Breast epithelium (tissue), 3 donors: ENCODE measurements around the gene MTOR.

Experiments used
- POLR2A ChIP-seq: fragments of 450-650 bp; IDR thresholded peaks from one replicate; pipeline ENCODE4 v1.6.1; 2016; ENCODE audit warnings: antibody characterized with exemption, mild to moderate bottlenecking, moderate library complexity
- TF ChIP-seq, protein P1 (sequence below), 3 donors: fragments of 450-650 bp; IDR thresholded peaks; one replicate each; pipeline ENCODE4 v1.5.1; 2016 to 2017; ENCODE audit warnings: antibody characterized with exemption in 3 of 3, mild to moderate bottlenecking in 3 of 3, moderate library complexity in 3 of 3

- TF ChIP-seq, protein P1, sequence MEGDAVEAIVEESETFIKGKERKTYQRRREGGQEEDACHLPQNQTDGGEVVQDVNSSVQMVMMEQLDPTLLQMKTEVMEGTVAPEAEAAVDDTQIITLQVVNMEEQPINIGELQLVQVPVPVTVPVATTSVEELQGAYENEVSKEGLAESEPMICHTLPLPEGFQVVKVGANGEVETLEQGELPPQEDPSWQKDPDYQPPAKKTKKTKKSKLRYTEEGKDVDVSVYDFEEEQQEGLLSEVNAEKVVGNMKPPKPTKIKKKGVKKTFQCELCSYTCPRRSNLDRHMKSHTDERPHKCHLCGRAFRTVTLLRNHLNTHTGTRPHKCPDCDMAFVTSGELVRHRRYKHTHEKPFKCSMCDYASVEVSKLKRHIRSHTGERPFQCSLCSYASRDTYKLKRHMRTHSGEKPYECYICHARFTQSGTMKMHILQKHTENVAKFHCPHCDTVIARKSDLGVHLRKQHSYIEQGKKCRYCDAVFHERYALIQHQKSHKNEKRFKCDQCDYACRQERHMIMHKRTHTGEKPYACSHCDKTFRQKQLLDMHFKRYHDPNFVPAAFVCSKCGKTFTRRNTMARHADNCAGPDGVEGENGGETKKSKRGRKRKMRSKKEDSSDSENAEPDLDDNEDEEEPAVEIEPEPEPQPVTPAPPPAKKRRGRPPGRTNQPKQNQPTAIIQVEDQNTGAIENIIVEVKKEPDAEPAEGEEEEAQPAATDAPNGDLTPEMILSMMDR (IDR thresholded peaks at IDR 0.05), result no peak
- no peak for TF ChIP-seq POLR2A
Measured at GRCh38 chr1:11071463-11072215, 190.7 kb downstream of the MTOR start.
